OCI-LY1 (cell line): ENCODE data around the gene LCE1A.

Experiments
- H2AFZ ChIP-seq: fragments of 200-600 bp; sonication (generic), shearing (Covaris generic); 2 replicates; pipeline ENCODE4 v1.6.0; 2014; ENCODE audit warnings: antibody characterized with exemption, mild to moderate bottlenecking, low read length
- H3F3A ChIP-seq: fragments of 200-600 bp; sonication (generic), shearing (Covaris generic); 2 replicates; pipeline ENCODE4 v1.6.0; 2014; ENCODE audit warnings: mild to moderate bottlenecking, antibody characterized with exemption, low read length, moderate library complexity; ENCODE audit not compliant: insufficient read depth
- H3K27ac ChIP-seq: fragments of 200-600 bp; sonication (generic); 2 replicates; pipeline ENCODE4 v1.5.1; 2014; ENCODE audit warnings: low read length, mixed run types, mild to moderate bottlenecking, low read depth; ENCODE audit not compliant: poor library complexity, severe bottlenecking
- H3K27me3 ChIP-seq: fragments of 200-600 bp; sonication (generic); 2 replicates; pipeline ENCODE4 v1.6.0; 2014; ENCODE audit warnings: antibody characterized with exemption, mild to moderate bottlenecking, low read length, moderate library complexity; ENCODE audit not compliant: insufficient read depth
- H3K36me3 ChIP-seq: fragments of 200-600 bp; sonication (generic); 2 replicates; pipeline ENCODE4 v1.6.1; 2014; ENCODE audit warnings: mild to moderate bottlenecking, antibody characterized with exemption, low read length, moderate library complexity, mixed read lengths; ENCODE audit not compliant: insufficient read depth
- H3K4me1 ChIP-seq: fragments of 200-600 bp; sonication (generic); 2 replicates; pipeline ENCODE4 v1.5.1; 2014; ENCODE audit warnings: mild to moderate bottlenecking, low read length, moderate library complexity; ENCODE audit not compliant: insufficient read depth, severe bottlenecking
- H3K4me2 ChIP-seq: fragments of 200-600 bp; sonication (generic), shearing (Covaris generic); 2 replicates; pipeline ENCODE4 v1.6.1; 2014; ENCODE audit warnings: low read length
- H3K4me3 ChIP-seq: fragments of 200-600 bp; sonication (generic); 2 replicates; pipeline ENCODE4 v1.5.1; 2014; ENCODE audit warnings: low read length, low read depth, mild to moderate bottlenecking, mixed read lengths; ENCODE audit not compliant: poor library complexity, severe bottlenecking
- H3K79me2 ChIP-seq: fragments of 200-600 bp; shearing (Covaris generic); 2 replicates; pipeline ENCODE4 v1.6.1; 2016; ENCODE audit warnings: mixed run types, low read length, mixed read lengths; ENCODE audit not compliant: insufficient read depth
- H3K9ac ChIP-seq: fragments of 200-600 bp; sonication (generic), shearing (Covaris generic); 2 replicates; pipeline ENCODE4 v1.6.1; 2014; ENCODE audit warnings: mild to moderate bottlenecking, low read length, mixed read lengths
- H3K9me2 ChIP-seq: fragments of 200-600 bp; sonication (generic), shearing (Covaris generic); 2 replicates; pipeline ENCODE4 v1.6.1; 2014; ENCODE audit warnings: low read depth, mild to moderate bottlenecking, low read length, mixed read lengths
- H3K9me3 ChIP-seq: fragments of 200-600 bp; shearing (Covaris generic); 2 replicates; pipeline ENCODE4 v1.6.1; 2014; ENCODE audit warnings: low read length, mixed read lengths
- H4K20me1 ChIP-seq: fragments of 200-600 bp; sonication (generic), shearing (Covaris generic); 2 replicates; pipeline ENCODE4 v1.6.0; 2016; ENCODE audit warnings: mild to moderate bottlenecking, low read length; ENCODE audit not compliant: insufficient read depth
- CTCF ChIP-seq: fragments of 200-600 bp; sonication (generic), shearing (Covaris generic); IDR thresholded peaks from 2 replicates; pipeline ENCODE4 v1.5.1; 2017; ENCODE audit warnings: mild to moderate bottlenecking, antibody characterized with exemption, low read length, moderate library complexity, mixed read lengths
- EZH2 ChIP-seq: fragments of 200-600 bp; sonication (generic), shearing (Covaris generic); IDR thresholded peaks from 2 replicates; pipeline ENCODE4 v1.8.0; 2017; ENCODE audit warnings: borderline replicate concordance, mixed run types, mild to moderate bottlenecking, antibody characterized with exemption, low read length, moderate library complexity, mixed read lengths

Gene LCE1A

GRCh38 chr1:152860129-152860528 is 32.9 kb downstream of the LCE1A start:
- no peaks in the 10 kb centered on the region for H3K79me2 ChIP-seq
- H3K9me3 ChIP-seq: no peaks in the 10 kb centered on the region
- H3K4me3 ChIP-seq: no peak overlapping the region
- no peaks in the 10 kb centered on the region for H3K4me1 ChIP-seq
- no peak overlapping the region for H3K27ac ChIP-seq
- H3K4me2 ChIP-seq: no peak overlapping the region
- H3K36me3 ChIP-seq: no peaks in the 10 kb centered on the region
- no peak overlapping the region for H3K9ac ChIP-seq
- H3K9me2 ChIP-seq: no peaks in the 10 kb centered on the region
- H2AFZ ChIP-seq: no peak overlapping the region
- no peaks in the 10 kb centered on the region for H3K27me3 ChIP-seq
- no peaks in the 10 kb centered on the region for H3F3A ChIP-seq
- TF ChIP-seq CTCF (no peak), EZH2 (no peak)
- no peaks in the 10 kb centered on the region for H4K20me1 ChIP-seq

- H3K9me2 ChIP-seq: no peaks in the 10 kb centered on the region
- H3K79me2 ChIP-seq: no peaks in the 10 kb centered on the region
- H3F3A ChIP-seq: no peaks in the 10 kb centered on the region
- H3K4me2 ChIP-seq: no peak overlapping the region
- H2AFZ ChIP-seq: no peak overlapping the region
- no peaks in the 10 kb centered on the region for H4K20me1 ChIP-seq
- H3K4me3 ChIP-seq: no peak overlapping the region
- no peak overlapping the region for H3K9ac ChIP-seq
- no peaks in the 10 kb centered on the region for H3K27me3 ChIP-seq
- H3K36me3 ChIP-seq: no peaks in the 10 kb centered on the region
- no peaks in the 10 kb centered on the region for H3K4me1 ChIP-seq
- no peak overlapping the region for H3K27ac ChIP-seq
- no peak for TF ChIP-seq EZH2
- TF ChIP-seq CTCF: no peak
- no peaks in the 10 kb centered on the region for H3K9me3 ChIP-seq
These were observed 34.1 kb downstream of the LCE1A start for GRCh38 chr1:152861374-152861773.

- Histone ChIP-seq H2AFZ (no peak overlapping the region), H3K79me2 (no peaks in the 10 kb centered on the region), H3K4me1 (no peaks in the 10 kb centered on the region), H3K9me2 (no peaks in the 10 kb centered on the region), H3K9ac (no peak overlapping the region), H3F3A (no peaks in the 10 kb centered on the region), H3K4me2 (no peak overlapping the region), H3K36me3 (no peaks in the 10 kb centered on the region), H4K20me1 (no peaks in the 10 kb centered on the region), H3K27me3 (no peaks in the 10 kb centered on the region), H3K27ac (no peak overlapping the region), H3K9me3 (no peaks in the 10 kb centered on the region), H3K4me3 (no peak overlapping the region)
- TF ChIP-seq CTCF: no peak
- no peak for TF ChIP-seq EZH2
These were observed 37.2 kb downstream of the LCE1A start for GRCh38 chr1:152864443-152864842.
